ENCODE data around the gene TSPAN13. TPM values are rescaled to one million over a fixed set of nuclear protein-coding genes. Genes with fewer than 3 reads are reported as not detected.

Gene TSPAN13
- total and polyA plus RNA-seq, 10 of the 15 experiments (the other 5 are each of a cell fraction or from before 2014, with no cell fraction given), result 0.26 to 0.37 TPM; not detected in 8

- RAD21 ChIA-PET (ENCODE audit: unreplicated experiment), result no interaction called here
- Histone ChIP-seq H3K36me3 (ENCODE audit: control insufficient read depth in 2 of 2, insufficient read depth in 2 of 2, low read length in 1 of 2) (no peaks in the 10 kb centered on the region), H3K4me1 (ENCODE audit: control insufficient read depth, insufficient read depth, low read length) (no peaks in the 10 kb centered on the region), H4K20me1 (ENCODE audit: control insufficient read depth, insufficient read depth) (no peaks in the 10 kb centered on the region), H3K9me3 (replicated peaks; ENCODE audit: control insufficient read depth, insufficient read depth, low read length) (no peaks in the 10 kb centered on the region), H3K27me3 (replicated peaks in 1 of 2; ENCODE audit: control insufficient read depth in 2 of 2, insufficient read depth in 2 of 2, low read length in 1 of 2) (no peaks in the 10 kb centered on the region; a peak in 1 of 4 replicates), H3K79me2 (ENCODE audit: control insufficient read depth, insufficient read depth, low read length) (no peaks in the 10 kb centered on the region), H3K27ac (ENCODE audit: control insufficient read depth, insufficient read depth) (no peak overlapping the region), H2AFZ (ENCODE audit: control insufficient read depth, low read depth, low read length) (no peak overlapping the region), H3K4me2 (ENCODE audit: control insufficient read depth, insufficient read depth) (no peak overlapping the region), H3K9ac (ENCODE audit: control insufficient read depth, insufficient read depth, low read length) (no peak overlapping the region), H3K4me3 (no peak overlapping the region)
- DNase-seq (ENCODE audit: low read depth, low spot score) (no peak), FAIRE-seq (no peak), ATAC-seq (no peak)
- in situ Hi-C loops (cut with MboI), result no loop called here
- TF ChIP-seq, protein P1, sequence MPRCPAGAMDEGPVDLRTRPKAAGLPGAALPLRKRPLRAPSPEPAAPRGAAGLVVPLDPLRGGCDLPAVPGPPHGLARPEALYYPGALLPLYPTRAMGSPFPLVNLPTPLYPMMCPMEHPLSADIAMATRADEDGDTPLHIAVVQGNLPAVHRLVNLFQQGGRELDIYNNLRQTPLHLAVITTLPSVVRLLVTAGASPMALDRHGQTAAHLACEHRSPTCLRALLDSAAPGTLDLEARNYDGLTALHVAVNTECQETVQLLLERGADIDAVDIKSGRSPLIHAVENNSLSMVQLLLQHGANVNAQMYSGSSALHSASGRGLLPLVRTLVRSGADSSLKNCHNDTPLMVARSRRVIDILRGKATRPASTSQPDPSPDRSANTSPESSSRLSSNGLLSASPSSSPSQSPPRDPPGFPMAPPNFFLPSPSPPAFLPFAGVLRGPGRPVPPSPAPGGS (IDR thresholded peaks at IDR 0.05; ENCODE audit: borderline replicate concordance, insufficient read depth, low read depth, low read length, poor library complexity, severe bottlenecking), result no peak
- TF ChIP-seq IKZF1 (conservative IDR thresholded peaks at IDR 0.05), result no peak
- TF ChIP-seq E2F4 (IDR thresholded peaks at IDR 0.05; ENCODE audit: low read depth, low read length), result no peak
- TF ChIP-seq, protein P2, sequence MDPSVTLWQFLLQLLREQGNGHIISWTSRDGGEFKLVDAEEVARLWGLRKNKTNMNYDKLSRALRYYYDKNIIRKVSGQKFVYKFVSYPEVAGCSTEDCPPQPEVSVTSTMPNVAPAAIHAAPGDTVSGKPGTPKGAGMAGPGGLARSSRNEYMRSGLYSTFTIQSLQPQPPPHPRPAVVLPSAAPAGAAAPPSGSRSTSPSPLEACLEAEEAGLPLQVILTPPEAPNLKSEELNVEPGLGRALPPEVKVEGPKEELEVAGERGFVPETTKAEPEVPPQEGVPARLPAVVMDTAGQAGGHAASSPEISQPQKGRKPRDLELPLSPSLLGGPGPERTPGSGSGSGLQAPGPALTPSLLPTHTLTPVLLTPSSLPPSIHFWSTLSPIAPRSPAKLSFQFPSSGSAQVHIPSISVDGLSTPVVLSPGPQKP (IDR thresholded peaks at IDR 0.05; ENCODE audit: low read depth, low read length), result no peak
- TF ChIP-seq DPF2 (IDR thresholded peaks at IDR 0.05), result no peak
- TF ChIP-seq NR2C1 (IDR thresholded peaks at IDR 0.05), result no peak
- TF ChIP-seq CUX1 (IDR thresholded peaks at IDR 0.05; ENCODE audit: insufficient replicate concordance, low read depth, low read length), result no peak
- no peak for TF ChIP-seq HDAC2 (IDR thresholded peaks at IDR 0.05)
- no peak for TF ChIP-seq ZSCAN29 (IDR thresholded peaks at IDR 0.05)
- no peak for TF ChIP-seq EGR1 (IDR thresholded peaks at IDR 0.05; ENCODE audit: borderline replicate concordance in 1 of 2, low read depth in 2 of 2, low read length in 2 of 2)
- TF ChIP-seq HCFC1 (IDR thresholded peaks at IDR 0.05; ENCODE audit: low read length), result no peak
- TF ChIP-seq IKZF2 (IDR thresholded peaks at IDR 0.05), result no peak
- no peak for TF ChIP-seq SREBF1 (IDR thresholded peaks at IDR 0.05; ENCODE audit: low read length)
- TF ChIP-seq KLF5 (IDR thresholded peaks at IDR 0.05; ENCODE audit: partially characterized antibody), result no peak
- TF ChIP-seq CHD2 (IDR thresholded peaks at IDR 0.05; ENCODE audit: borderline replicate concordance, low read depth, low read length), result no peak
- intact Hi-C loops (cut with micrococcal nuclease; ENCODE audit: unreplicated experiment), result no loop called here
- SMC1A ChIA-PET (ENCODE audit: uncharacterized antibody, unreplicated experiment), result no interaction called here
- WGBS (ENCODE audit: insufficient coverage, insufficient replicate concordance, low lambda C conversion rate, missing lambda C conversion rate), result 12% methylated on average over 4 of the region's 4 CpGs
- POLR2A ChIA-PET, result no interaction called here
- CTCF ChIA-PET, result no interaction called here
- no TSS peak for BruUV-seq (replicated peaks)
These were observed 18.5 kb upstream of the TSPAN13 start for GRCh38 chr7:16735020-16735419.

Data from GM12878 (cell line).